Liver (tissue), 9 donors: ENCODE measurements around the gene GAS7. TPM values are rescaled to one million over a fixed set of nuclear protein-coding genes. Genes with fewer than 3 reads are reported as not detected.

Experiments
- DNase-seq: peaks from one replicate; pipeline ENCODE4 v3.0.0-alpha.2; 2017; ENCODE audit warnings: low spot score
- H3K27ac ChIP-seq, 2 donors: one replicate each; pipeline ENCODE4 v1.7.0; 2013; ENCODE audit warnings: inconsistent platforms in 2 of 2, low read length in 2 of 2, control low read depth in 1 of 2, low read depth in 1 of 2, mild to moderate bottlenecking in 1 of 2
- H3K27me3 ChIP-seq, 4 donors: one replicate each; pipeline versions ENCODE4 v1.6.1 to v1.7.0; 2013; ENCODE audit warnings: low read length in 3 of 4, inconsistent platforms in 1 of 4, mild to moderate bottlenecking in 1 of 4, moderate library complexity in 1 of 4; ENCODE audit not compliant: control insufficient read depth in 4 of 4, insufficient read depth in 4 of 4
- H3K36me3 ChIP-seq, 4 donors: one replicate each; pipeline versions ENCODE4 v1.6.1 to v1.7.0; 2013; ENCODE audit warnings: low read length in 3 of 4, mild to moderate bottlenecking in 3 of 4, low read depth in 1 of 4, moderate library complexity in 1 of 4; ENCODE audit not compliant: control insufficient read depth in 4 of 4, insufficient read depth in 3 of 4
- H3K4me1 ChIP-seq, 4 donors: one replicate each; pipeline versions ENCODE4 v1.6.1 to v1.7.0; 2013; ENCODE audit warnings: low read length in 3 of 4, mild to moderate bottlenecking in 3 of 4, moderate library complexity in 1 of 4; ENCODE audit not compliant: control insufficient read depth in 4 of 4, insufficient read depth in 4 of 4
- H3K4me3 ChIP-seq, 3 donors: one replicate each; pipeline versions ENCODE4 v1.6.1 to v1.7.0; 2013; ENCODE audit warnings: low read length in 3 of 3, control low read depth in 1 of 3, low read depth in 1 of 3, mild to moderate bottlenecking in 1 of 3
- H3K9ac ChIP-seq, 2 donors: one replicate each; pipeline ENCODE4 v1.7.0; 2013; ENCODE audit warnings: low read length in 2 of 2, mild to moderate bottlenecking in 2 of 2, moderate library complexity in 2 of 2, control low read depth in 1 of 2, low read depth in 1 of 2
- H3K9me3 ChIP-seq, 4 donors: one replicate each; pipeline versions ENCODE4 v1.6.1 to v1.7.0; 2013; ENCODE audit warnings: low read length in 3 of 4; ENCODE audit not compliant: control insufficient read depth in 4 of 4
- ATF3 ChIP-seq: IDR thresholded peaks from 2 replicates; pipeline ENCODE4 v1.6.1; 2016; ENCODE audit warnings: antibody characterized with exemption
- CTCF ChIP-seq: fragments of 150-350 bp; IDR thresholded peaks from 2 replicates; pipeline ENCODE4 v1.5.1; 2017; ENCODE audit warnings: improper control_type of control experiment, low read depth, low read length; ENCODE audit not compliant: missing input control
- FOXA1 ChIP-seq: IDR thresholded peaks from 2 replicates; pipeline ENCODE4 v1.6.1; 2016; ENCODE audit warnings: antibody characterized with exemption
- FOXA2 ChIP-seq: IDR thresholded peaks from 2 replicates; pipeline ENCODE4 v1.6.1; 2016; ENCODE audit warnings: antibody characterized with exemption
- GABPA ChIP-seq, 2 donors: IDR thresholded peaks in 1 of 2; conservative IDR thresholded peaks in 1 of 2; 2 replicates each; pipeline ENCODE4 v1.6.1; 2016; ENCODE audit warnings: antibody characterized with exemption in 2 of 2, mild to moderate bottlenecking in 1 of 2, moderate library complexity in 1 of 2
- HNF4A ChIP-seq, 2 donors: conservative IDR thresholded peaks; 2 replicates each; pipeline ENCODE4 v1.6.1; 2016; ENCODE audit warnings: antibody characterized with exemption in 2 of 2, mild to moderate bottlenecking in 2 of 2
- HNF4G ChIP-seq: IDR thresholded peaks from 2 replicates; pipeline ENCODE4 v1.6.1; 2016; ENCODE audit warnings: antibody characterized with exemption
- JUND ChIP-seq, 2 donors: IDR thresholded peaks; 2 replicates each; pipeline ENCODE4 v1.6.1; 2016; ENCODE audit warnings: antibody characterized with exemption in 2 of 2
- MAX ChIP-seq: IDR thresholded peaks from 2 replicates; pipeline ENCODE4 v1.6.1; 2016; ENCODE audit warnings: antibody characterized with exemption
- NR2F2 ChIP-seq: IDR thresholded peaks from 2 replicates; pipeline ENCODE4 v1.6.1; 2016; ENCODE audit warnings: antibody characterized with exemption
- RAD21 ChIP-seq, 2 donors: IDR thresholded peaks; 2 replicates each; pipeline ENCODE4 v1.6.1; 2016; ENCODE audit warnings: antibody characterized with exemption in 2 of 2, mild to moderate bottlenecking in 2 of 2
- REST ChIP-seq: IDR thresholded peaks from 2 replicates; pipeline ENCODE4 v1.6.1; 2016; ENCODE audit warnings: antibody characterized with exemption, mild to moderate bottlenecking
- RXRA ChIP-seq, 2 donors: IDR thresholded peaks; 2 replicates each; pipeline ENCODE4 v1.6.1; 2017 to 2018; ENCODE audit warnings: antibody characterized with exemption in 2 of 2, mild to moderate bottlenecking in 1 of 2
- SP1 ChIP-seq: IDR thresholded peaks from 2 replicates; pipeline ENCODE4 v1.6.1; 2018; ENCODE audit warnings: antibody characterized with exemption, mild to moderate bottlenecking
- TAF1 ChIP-seq: conservative IDR thresholded peaks from 2 replicates; pipeline ENCODE4 v1.6.1; 2016; ENCODE audit warnings: antibody characterized with exemption, mild to moderate bottlenecking
- YY1 ChIP-seq: IDR thresholded peaks from 2 replicates; pipeline ENCODE4 v1.6.1; 2016; ENCODE audit warnings: antibody characterized with exemption, mild to moderate bottlenecking
- WGBS: extraction: QIAGEN DNeasy Blood & Tissue Kit; methylation state at CpG from one replicate; pipeline ENCODE4 v1.1.7; 2013; 5-methylcytosine and 5-hydroxymethylcytosine counted together
- polyA plus RNA-seq, 2 donors: library from polyadenylated mRNA; stranded (reverse) in 1 of 2; unstranded in 1 of 2; fragments of 200-250 nt in 1 of 2; fragments of >200 nt in 1 of 2; fragmentation: Nextera tagmentation in 1 of 2; extraction: Ambion mirVana in 1 of 2; gene quantifications; one replicate each; pipeline versions ENCODE4 v1.2.1 to v1.2.3, GENCODE V29; 2013 to 2015
- total RNA-seq, 2 donors: library from RNA; depleted of rRNA; stranded (reverse); fragments of >200 nt; gene quantifications; one replicate each; pipeline ENCODE4 v1.2.3, GENCODE V29; 2014
- TF ChIP-seq, protein P1 (sequence below): IDR thresholded peaks from 2 replicates; pipeline ENCODE4 v1.6.1; 2016; ENCODE audit warnings: antibody characterized with exemption
- donor health status: healthy.
- donor health status: healthy.
- donor health status: healthy.
- donor health status: healthy.
- donor health status: healthy.

GAS7 gene
- total and polyA plus RNA-seq, 4 donors = 0.79 to 6.1 (median 2.5) TPM

DNA sequence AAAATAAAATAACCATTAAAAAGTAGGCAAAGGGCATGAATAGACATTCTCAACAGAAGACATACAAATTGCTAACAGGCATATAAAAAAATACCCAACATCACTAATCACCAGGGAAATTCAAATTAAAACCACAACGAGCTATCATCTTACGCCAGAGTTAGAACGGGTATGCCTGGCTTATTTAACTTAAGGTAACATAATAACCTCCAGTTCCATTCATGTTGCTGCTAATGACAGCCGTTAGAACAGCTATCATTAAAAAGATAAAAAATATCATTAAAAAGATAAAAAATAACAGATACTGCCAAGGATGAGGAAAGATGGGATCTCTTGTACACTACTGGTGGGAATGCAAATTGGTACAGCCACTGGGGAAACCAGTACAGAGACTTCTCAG lies 89.3 kb downstream of the GAS7 start:
- peaks cover 0 to 2% (median 0%) of the 10 kb centered on the region in 4 donors for H3K4me1 ChIP-seq
- no peaks in the 10 kb centered on the region for H3K27me3 ChIP-seq
- TF ChIP-seq HNF4A (conservative IDR thresholded peaks at IDR 0.05) (no peak), YY1 (no peak), NR2F2 (no peak)
- no peak overlapping the region for H3K4me3 ChIP-seq
- H3K27ac ChIP-seq = no peak overlapping the region
- H3K36me3 ChIP-seq = no peaks in the 10 kb centered on the region
- H3K9ac ChIP-seq = no peak overlapping the region
- WGBS = 81% methylated on average over 4 of the region's 4 CpGs
- DNase-seq = no peak
- H3K9me3 ChIP-seq = no peaks in the 10 kb centered on the region

DNA sequence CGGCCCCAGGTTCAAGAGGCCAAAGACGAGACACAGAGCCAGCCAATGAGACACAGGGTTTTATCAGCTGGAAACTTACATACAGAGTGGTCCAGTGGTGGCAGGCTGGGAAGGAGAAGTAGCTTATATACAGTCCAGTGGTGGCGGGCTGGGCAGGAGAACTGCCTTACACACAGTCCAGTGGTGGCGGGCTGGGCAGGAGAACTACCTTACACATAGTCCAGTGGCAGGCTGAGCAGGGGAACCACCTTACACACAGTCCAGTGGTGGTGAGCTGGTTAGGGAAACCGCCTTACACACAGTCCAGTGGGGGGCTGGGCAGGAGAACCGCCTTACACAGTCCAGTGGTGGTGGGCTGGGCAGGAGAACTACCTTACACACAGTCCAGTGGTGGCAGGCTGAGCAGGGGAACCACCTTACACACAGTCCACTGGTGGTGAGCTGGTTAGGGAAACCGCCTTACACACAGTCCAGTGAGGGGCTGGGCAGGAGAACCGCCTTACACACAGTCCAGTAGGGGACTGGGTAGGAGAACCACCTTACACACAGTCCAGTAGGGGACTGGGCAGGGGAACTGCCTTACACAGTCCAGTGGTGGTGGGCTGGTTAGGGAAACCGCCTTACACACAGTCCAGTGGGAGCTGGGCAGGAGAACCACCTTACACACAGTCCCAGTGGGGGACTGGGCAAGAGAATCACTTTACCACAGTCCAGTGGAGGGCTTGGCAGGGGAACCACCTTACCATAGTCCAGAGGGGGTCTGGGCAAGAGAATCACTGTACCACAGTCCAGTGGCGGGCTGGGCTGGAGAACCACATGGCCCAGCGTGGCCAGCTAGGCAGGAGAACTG lies 90.9 kb downstream of the GAS7 start:
- no peak overlapping the region for H3K9ac ChIP-seq
- no peak for DNase-seq
- 70% methylated on average over 11 of the region's 11 CpGs for WGBS
- H3K9me3 ChIP-seq = no peaks in the 10 kb centered on the region
- H3K4me1 ChIP-seq = no peaks in the 10 kb centered on the region
- H3K4me3 ChIP-seq = no peak overlapping the region
- peak overlapping the region in 1 of 2 donors; percentile 18 for H3K27ac ChIP-seq
- no peaks in the 10 kb centered on the region for H3K36me3 ChIP-seq
- H3K27me3 ChIP-seq = no peaks in the 10 kb centered on the region
- no peak for TF ChIP-seq NR2F2
- no peak for TF ChIP-seq TAF1
- TF ChIP-seq MAX = no peak
- TF ChIP-seq, protein P1, sequence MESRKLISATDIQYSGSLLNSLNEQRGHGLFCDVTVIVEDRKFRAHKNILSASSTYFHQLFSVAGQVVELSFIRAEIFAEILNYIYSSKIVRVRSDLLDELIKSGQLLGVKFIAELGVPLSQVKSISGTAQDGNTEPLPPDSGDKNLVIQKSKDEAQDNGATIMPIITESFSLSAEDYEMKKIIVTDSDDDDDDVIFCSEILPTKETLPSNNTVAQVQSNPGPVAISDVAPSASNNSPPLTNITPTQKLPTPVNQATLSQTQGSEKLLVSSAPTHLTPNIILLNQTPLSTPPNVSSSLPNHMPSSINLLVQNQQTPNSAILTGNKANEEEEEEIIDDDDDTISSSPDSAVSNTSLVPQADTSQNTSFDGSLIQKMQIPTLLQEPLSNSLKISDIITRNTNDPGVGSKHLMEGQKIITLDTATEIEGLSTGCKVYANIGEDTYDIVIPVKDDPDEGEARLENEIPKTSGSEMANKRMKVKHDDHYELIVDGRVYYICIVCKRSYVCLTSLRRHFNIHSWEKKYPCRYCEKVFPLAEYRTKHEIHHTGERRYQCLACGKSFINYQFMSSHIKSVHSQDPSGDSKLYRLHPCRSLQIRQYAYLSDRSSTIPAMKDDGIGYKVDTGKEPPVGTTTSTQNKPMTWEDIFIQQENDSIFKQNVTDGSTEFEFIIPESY = no peak
- TF ChIP-seq REST = no peak
- TF ChIP-seq ATF3 = no peak
- no peak for TF ChIP-seq FOXA2
- no peak for TF ChIP-seq RXRA (IDR thresholded peaks at IDR 0.05)
- no peak for TF ChIP-seq HNF4G
- TF ChIP-seq FOXA1 = no peak
- TF ChIP-seq JUND (IDR thresholded peaks at IDR 0.05) = no peak
- TF ChIP-seq GABPA (IDR thresholded peaks at IDR 0.05 in 1 of 2, conservative IDR thresholded peaks at IDR 0.05 in 1 of 2) = no peak
- TF ChIP-seq SP1 = no peak
- no peak for TF ChIP-seq RAD21 (IDR thresholded peaks at IDR 0.05)
- no peak for TF ChIP-seq CTCF
- no peak for TF ChIP-seq HNF4A (conservative IDR thresholded peaks at IDR 0.05)
